ENCODE measurements around the gene CNST. TPM values are rescaled to one million over a fixed set of nuclear protein-coding genes. Genes with fewer than 3 reads are reported as not detected.

CNST gene
- total RNA-seq, 1 experiment from 2014 or later: 21.0 TPM

GRCh38 chr1:246518456-246519205 lies 47.6 kb upstream of the CNST start:
- DNase-seq (ENCODE audit: low spot score): no peak
- Histone ChIP-seq H3K27me3 (replicated peaks; ENCODE audit: insufficient read depth, low read depth, low read length, poor library complexity) (no peaks in the 10 kb centered on the region), H3K9me3 (ENCODE audit: low read depth, low read length, poor library complexity, severe bottlenecking) (peaks cover 30% of the 10 kb centered on the region), H3K27ac (ENCODE audit: low read depth, low read length, poor library complexity, severe bottlenecking) (no peak overlapping the region), H3K36me3 (ENCODE audit: insufficient read depth, low read length, poor library complexity, severe bottlenecking) (no peaks in the 10 kb centered on the region), H3K4me3 (ENCODE audit: low read depth, low read length, poor library complexity, severe bottlenecking) (no peak overlapping the region), H3K4me1 (ENCODE audit: insufficient read depth, low read length, poor library complexity, severe bottlenecking) (no peaks in the 10 kb centered on the region)
- BruUV-seq (replicated peaks): no TSS peak
- no peak for TF ChIP-seq EZH2 (IDR thresholded peaks at IDR 0.05; ENCODE audit: borderline replicate concordance, low read depth, low read length, poor library complexity, severe bottlenecking)
- TF ChIP-seq CTCF (conservative IDR thresholded peaks at IDR 0.05; ENCODE audit: low read depth, low read length): no peak
- ChIA-PET CTCF (no interaction called here), POLR2A (ENCODE audit: low non-redundant PET) (no interaction called here)
- intact Hi-C loops (cut with micrococcal nuclease; ENCODE audit: unreplicated experiment): no loop called here

DNA sequence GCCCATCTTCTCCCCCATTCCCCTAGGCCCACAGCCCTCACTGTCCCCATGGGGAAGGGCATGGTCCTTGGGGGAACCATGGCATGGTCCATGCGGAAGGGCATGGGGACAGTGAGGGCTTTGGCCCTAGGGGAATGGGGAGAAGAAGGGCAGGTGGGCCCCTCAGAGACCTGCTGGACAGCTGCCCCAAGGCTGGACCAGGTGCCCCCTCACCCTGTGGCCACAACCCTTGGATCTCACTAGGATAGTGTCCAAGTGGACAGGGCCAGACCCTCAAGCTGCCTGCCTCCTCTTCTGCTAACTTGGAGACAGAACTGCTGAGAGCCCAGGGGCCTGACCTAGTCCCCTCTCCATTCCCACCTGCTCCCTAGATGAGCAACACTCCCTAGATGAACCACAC lies 46.7 kb upstream of the CNST start:
- Histone ChIP-seq H3K27ac (ENCODE audit: low read depth, low read length, poor library complexity, severe bottlenecking) (no peak overlapping the region), H3K4me3 (ENCODE audit: low read depth, low read length, poor library complexity, severe bottlenecking) (no peak overlapping the region), H3K36me3 (ENCODE audit: insufficient read depth, low read length, poor library complexity, severe bottlenecking) (no peaks in the 10 kb centered on the region), H3K27me3 (replicated peaks; ENCODE audit: insufficient read depth, low read depth, low read length, poor library complexity) (no peaks in the 10 kb centered on the region), H3K9me3 (ENCODE audit: low read depth, low read length, poor library complexity, severe bottlenecking) (peaks cover 26% of the 10 kb centered on the region), H3K4me1 (ENCODE audit: insufficient read depth, low read length, poor library complexity, severe bottlenecking) (no peaks in the 10 kb centered on the region)
- TF ChIP-seq EZH2 (IDR thresholded peaks at IDR 0.05; ENCODE audit: borderline replicate concordance, low read depth, low read length, poor library complexity, severe bottlenecking) (no peak), CTCF (conservative IDR thresholded peaks at IDR 0.05; ENCODE audit: low read depth, low read length) (no peak)
- ChIA-PET CTCF (no interaction called here), POLR2A (ENCODE audit: low non-redundant PET) (no interaction called here)
- BruUV-seq (replicated peaks): no TSS peak
- DNase-seq (ENCODE audit: low spot score): no peak
- intact Hi-C loops (cut with micrococcal nuclease; ENCODE audit: unreplicated experiment): no loop called here

DNA sequence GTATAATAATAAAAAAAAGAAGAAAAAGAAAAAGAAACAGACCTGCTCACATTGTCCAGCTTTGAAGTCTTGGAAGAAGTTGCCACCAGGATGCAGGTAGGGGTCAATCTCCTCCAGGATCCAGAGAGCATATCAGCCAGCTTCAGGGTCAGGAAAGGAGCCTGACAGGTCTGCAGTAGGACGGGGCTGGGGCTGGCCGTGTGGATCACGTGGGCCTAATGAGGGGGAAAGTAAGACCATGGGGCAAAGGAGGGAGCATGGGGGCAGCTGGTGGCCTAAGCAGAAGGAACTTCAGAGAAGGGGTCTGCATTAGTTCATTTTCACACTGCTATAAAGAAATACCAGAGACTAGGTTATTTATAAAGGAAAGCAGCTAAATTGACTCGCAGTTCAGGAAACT lies 39.9 kb upstream of the CNST start:
- DNase-seq (ENCODE audit: low spot score): no peak
- ChIA-PET POLR2A (ENCODE audit: low non-redundant PET) (no interaction called here), CTCF (no interaction called here)
- Histone ChIP-seq H3K9me3 (ENCODE audit: low read depth, low read length, poor library complexity, severe bottlenecking) (peaks cover 7% of the 10 kb centered on the region), H3K4me3 (ENCODE audit: low read depth, low read length, poor library complexity, severe bottlenecking) (no peak overlapping the region), H3K27me3 (replicated peaks; ENCODE audit: insufficient read depth, low read depth, low read length, poor library complexity) (no peaks in the 10 kb centered on the region), H3K27ac (ENCODE audit: low read depth, low read length, poor library complexity, severe bottlenecking) (no peak overlapping the region), H3K4me1 (ENCODE audit: insufficient read depth, low read length, poor library complexity, severe bottlenecking) (peaks cover 5% of the 10 kb centered on the region), H3K36me3 (ENCODE audit: insufficient read depth, low read length, poor library complexity, severe bottlenecking) (no peaks in the 10 kb centered on the region)
- intact Hi-C loops (cut with micrococcal nuclease; ENCODE audit: unreplicated experiment): no loop called here
- TF ChIP-seq EZH2 (IDR thresholded peaks at IDR 0.05; ENCODE audit: borderline replicate concordance, low read depth, low read length, poor library complexity, severe bottlenecking) (no peak), CTCF (conservative IDR thresholded peaks at IDR 0.05; ENCODE audit: low read depth, low read length) (no peak)
- BruUV-seq (replicated peaks): no TSS peak

Data from A673 (cell line).